IPS-18a (cell line): ENCODE measurements around the gene ST6GALNAC6.

Source experiments
- H3K27ac ChIP-seq: one replicate; pipeline ENCODE4 v1.5.1; 2013; ENCODE audit warnings: low read length
- H3K27me3 ChIP-seq: one replicate; pipeline ENCODE4 v1.6.1; 2013; ENCODE audit warnings: mild to moderate bottlenecking, low read length; ENCODE audit not compliant: control insufficient read depth, insufficient read depth
- H3K36me3 ChIP-seq: one replicate; pipeline ENCODE4 v1.6.1; 2013; ENCODE audit warnings: low read depth, low read length; ENCODE audit not compliant: control insufficient read depth
- H3K4me1 ChIP-seq: one replicate; pipeline ENCODE4 v1.6.1; 2013; ENCODE audit warnings: low read depth, low read length; ENCODE audit not compliant: control insufficient read depth
- H3K4me3 ChIP-seq: one replicate; pipeline ENCODE4 v1.5.1; 2013; ENCODE audit warnings: low read length
- H3K9ac ChIP-seq: one replicate; pipeline ENCODE4 v1.6.1; 2013; ENCODE audit warnings: mild to moderate bottlenecking, low read length, moderate library complexity
- H3K9me3 ChIP-seq: one replicate; pipeline ENCODE4 v1.6.1; 2013; ENCODE audit warnings: low read depth, low read length; ENCODE audit not compliant: control insufficient read depth

The ST6GALNAC6 gene

GRCh38 chr9:127898433-127899127 is 823 bp downstream of the ST6GALNAC6 start:
- peak overlapping the region; percentile 42 for H3K9ac ChIP-seq
- no peaks in the 10 kb centered on the region for H3K27me3 ChIP-seq
- peak overlapping the region; percentile 69 for H3K4me3 ChIP-seq
- H3K4me1 ChIP-seq: peaks cover 10% of the 10 kb centered on the region
- no peaks in the 10 kb centered on the region for H3K9me3 ChIP-seq
- no peak overlapping the region for H3K27ac ChIP-seq
- peaks cover 20% of the 10 kb centered on the region for H3K36me3 ChIP-seq

DNA sequence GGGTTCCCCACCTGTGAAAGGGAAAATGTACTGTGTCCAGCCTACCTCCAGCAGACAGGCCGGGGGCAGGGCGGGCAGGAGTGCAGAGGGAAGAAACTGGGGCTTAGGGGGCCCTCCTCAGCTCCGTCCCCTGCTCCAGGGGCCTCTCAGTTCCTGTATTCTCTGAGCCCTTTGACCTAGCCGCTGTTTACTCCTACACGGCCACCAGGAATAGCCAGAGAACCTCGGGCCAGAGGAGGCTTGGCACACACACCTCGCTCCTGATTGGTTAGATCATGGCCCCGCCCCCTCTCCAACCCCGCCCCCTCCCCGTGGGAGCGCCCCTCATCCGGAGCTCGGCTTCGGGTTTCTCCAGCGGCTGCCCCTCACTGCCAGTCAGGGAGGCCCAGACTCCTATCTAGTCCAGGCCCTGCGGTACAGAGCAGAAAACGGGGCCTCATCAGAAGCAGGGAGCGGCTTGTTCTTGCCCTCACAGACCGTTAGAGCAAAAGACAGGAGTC is 2.2 kb downstream of the ST6GALNAC6 start:
- Histone ChIP-seq H3K36me3 (peaks cover 28% of the 10 kb centered on the region), H3K4me3 (peak overlapping the region; percentile 1), H3K4me1 (peaks cover 5% of the 10 kb centered on the region), H3K9ac (no peak overlapping the region), H3K27me3 (no peaks in the 10 kb centered on the region), H3K27ac (no peak overlapping the region), H3K9me3 (no peaks in the 10 kb centered on the region)

- Histone ChIP-seq H3K9me3 (no peaks in the 10 kb centered on the region), H3K27ac (no peak overlapping the region), H3K4me3 (peak overlapping the region; percentile 1), H3K9ac (no peak overlapping the region), H3K4me1 (peaks cover 5% of the 10 kb centered on the region), H3K36me3 (peaks cover 28% of the 10 kb centered on the region), H3K27me3 (no peaks in the 10 kb centered on the region)
Measured at GRCh38 chr9:127896395-127897192, 2.8 kb downstream of the ST6GALNAC6 start.

GRCh38 chr9:127895811-127896210 is 3.6 kb downstream of the ST6GALNAC6 start:
- Histone ChIP-seq H3K9ac (no peak overlapping the region), H3K4me3 (no peak overlapping the region), H3K9me3 (no peaks in the 10 kb centered on the region), H3K27ac (no peak overlapping the region), H3K36me3 (peaks cover 28% of the 10 kb centered on the region), H3K4me1 (peaks cover 5% of the 10 kb centered on the region), H3K27me3 (no peaks in the 10 kb centered on the region)

DNA sequence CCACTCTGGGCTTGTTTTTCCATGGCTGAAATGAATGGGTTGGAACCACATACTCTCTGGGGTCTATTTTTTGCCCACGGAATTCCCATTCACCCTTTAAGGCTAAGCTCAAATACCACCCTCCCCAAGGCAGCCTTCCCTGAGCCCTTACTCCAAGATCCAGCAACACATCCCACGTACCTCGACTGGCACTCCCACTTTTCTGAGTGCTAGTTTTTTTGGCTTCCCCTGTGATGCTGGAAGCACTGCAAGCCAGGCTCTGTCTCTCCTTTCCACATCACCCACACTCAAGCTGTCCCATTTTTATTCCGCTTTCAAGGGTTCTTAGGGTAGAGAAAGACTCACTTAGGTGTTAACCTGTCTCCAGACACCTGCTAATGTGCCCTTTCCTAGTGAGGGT is 6.0 kb downstream of the ST6GALNAC6 start:
- H3K4me1 ChIP-seq: peaks cover 5% of the 10 kb centered on the region
- H3K9me3 ChIP-seq: no peaks in the 10 kb centered on the region
- peaks cover 33% of the 10 kb centered on the region for H3K36me3 ChIP-seq
- no peak overlapping the region for H3K9ac ChIP-seq
- H3K27me3 ChIP-seq: no peaks in the 10 kb centered on the region
- H3K4me3 ChIP-seq: no peak overlapping the region
- no peak overlapping the region for H3K27ac ChIP-seq

DNA sequence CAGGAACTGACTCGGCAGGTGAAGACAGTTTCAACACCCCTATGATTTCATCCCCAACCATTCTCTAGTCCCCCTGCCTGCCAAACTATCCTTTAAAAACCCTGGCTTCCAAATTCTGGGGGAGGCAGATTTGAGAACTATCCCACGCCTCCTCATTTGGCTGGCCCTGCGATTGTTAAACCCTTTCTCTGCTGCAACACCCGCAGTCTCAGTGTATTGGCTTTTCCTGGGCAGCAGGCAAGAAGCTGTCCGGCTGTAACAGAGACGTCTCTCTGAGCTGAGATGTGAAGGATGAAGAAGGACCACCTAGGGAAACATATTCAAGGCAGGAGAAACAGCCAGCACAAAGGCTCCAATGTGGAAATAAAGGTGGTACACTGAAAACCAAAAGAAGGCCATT is 6.6 kb downstream of the ST6GALNAC6 start:
- no peak overlapping the region for H3K27ac ChIP-seq
- H3K9me3 ChIP-seq: no peaks in the 10 kb centered on the region
- peaks cover 5% of the 10 kb centered on the region for H3K4me1 ChIP-seq
- peaks cover 33% of the 10 kb centered on the region for H3K36me3 ChIP-seq
- H3K27me3 ChIP-seq: no peaks in the 10 kb centered on the region
- H3K4me3 ChIP-seq: no peak overlapping the region
- H3K9ac ChIP-seq: no peak overlapping the region

- peaks cover 31% of the 10 kb centered on the region for H3K36me3 ChIP-seq
- no peaks in the 10 kb centered on the region for H3K4me1 ChIP-seq
- no peak overlapping the region for H3K27ac ChIP-seq
- H3K27me3 ChIP-seq: no peaks in the 10 kb centered on the region
- no peaks in the 10 kb centered on the region for H3K9me3 ChIP-seq
- no peak overlapping the region for H3K4me3 ChIP-seq
- H3K9ac ChIP-seq: no peak overlapping the region
Measured at GRCh38 chr9:127890053-127890452, 9.3 kb downstream of the ST6GALNAC6 start.

DNA sequence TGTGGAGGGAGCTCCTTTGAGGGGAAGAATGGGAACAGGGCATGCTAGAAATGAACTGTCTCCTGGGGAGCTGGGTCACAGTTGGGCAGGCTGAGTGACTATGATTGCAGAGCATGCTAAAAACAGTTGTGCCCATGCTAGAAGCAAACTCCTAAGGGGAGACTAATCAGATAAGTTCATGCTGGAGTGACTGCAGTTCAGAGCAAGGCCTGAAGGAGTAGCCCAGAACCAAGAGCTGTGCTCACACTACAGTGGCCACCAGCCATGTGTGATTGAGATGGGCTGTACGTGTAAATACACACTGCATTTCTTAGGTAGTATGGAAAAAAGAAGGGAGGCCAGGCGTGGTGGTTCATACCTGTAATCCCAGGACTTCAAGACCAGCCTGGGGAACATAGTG is 11.6 kb downstream of the ST6GALNAC6 start:
- Histone ChIP-seq H3K36me3 (peaks cover 8% of the 10 kb centered on the region), H3K9me3 (no peaks in the 10 kb centered on the region), H3K27me3 (no peaks in the 10 kb centered on the region), H3K27ac (no peak overlapping the region), H3K9ac (no peak overlapping the region), H3K4me1 (no peaks in the 10 kb centered on the region), H3K4me3 (no peak overlapping the region)

GRCh38 chr9:127886401-127886972 is 12.9 kb downstream of the ST6GALNAC6 start:
- no peak overlapping the region for H3K27ac ChIP-seq
- H3K9me3 ChIP-seq: no peaks in the 10 kb centered on the region
- H3K9ac ChIP-seq: no peak overlapping the region
- H3K4me1 ChIP-seq: no peaks in the 10 kb centered on the region
- peaks cover 8% of the 10 kb centered on the region for H3K36me3 ChIP-seq
- no peaks in the 10 kb centered on the region for H3K27me3 ChIP-seq
- H3K4me3 ChIP-seq: no peak overlapping the region

DNA sequence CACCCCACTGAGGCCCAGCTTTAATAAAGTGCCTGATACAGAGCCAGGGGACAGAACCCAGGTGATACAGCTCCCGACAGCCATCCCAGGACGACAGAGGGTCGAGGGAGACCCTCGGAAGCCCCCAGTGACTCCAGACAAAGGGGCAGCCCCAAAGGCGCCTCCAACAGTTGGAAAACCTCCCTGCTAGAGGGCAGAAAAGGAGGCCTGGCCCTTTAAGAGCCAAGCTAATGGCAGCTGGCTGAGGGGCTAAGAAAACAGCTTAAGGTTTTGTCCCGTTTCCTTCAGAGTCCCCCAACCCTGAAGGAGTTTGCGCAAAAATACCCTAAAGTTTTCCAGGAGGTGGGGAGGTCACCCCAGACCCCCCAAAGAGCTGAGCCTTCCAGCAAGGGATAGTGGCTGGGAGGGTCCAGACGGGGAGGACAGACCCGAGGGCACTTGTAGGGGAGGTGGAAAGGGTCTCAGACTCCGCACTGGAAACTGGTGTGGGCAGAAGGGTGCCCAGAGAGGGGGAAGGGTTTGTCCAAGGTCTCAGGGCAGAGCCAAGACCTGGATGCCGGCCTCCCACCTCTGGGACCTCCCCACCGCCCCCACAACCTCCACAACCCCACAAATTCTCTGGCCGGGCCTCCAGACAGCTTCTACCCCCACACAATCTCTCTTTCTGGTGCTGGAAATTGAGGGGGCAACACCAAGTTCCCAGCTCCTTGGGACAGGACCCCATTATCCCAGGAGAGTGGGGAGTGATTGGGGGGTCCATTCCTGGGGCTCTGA is 13.7 kb downstream of the ST6GALNAC6 start:
- Histone ChIP-seq H3K4me1 (no peaks in the 10 kb centered on the region), H3K9ac (no peak overlapping the region), H3K36me3 (peaks cover 8% of the 10 kb centered on the region), H3K27me3 (no peaks in the 10 kb centered on the region), H3K9me3 (no peaks in the 10 kb centered on the region), H3K4me3 (no peak overlapping the region), H3K27ac (no peak overlapping the region)

DNA sequence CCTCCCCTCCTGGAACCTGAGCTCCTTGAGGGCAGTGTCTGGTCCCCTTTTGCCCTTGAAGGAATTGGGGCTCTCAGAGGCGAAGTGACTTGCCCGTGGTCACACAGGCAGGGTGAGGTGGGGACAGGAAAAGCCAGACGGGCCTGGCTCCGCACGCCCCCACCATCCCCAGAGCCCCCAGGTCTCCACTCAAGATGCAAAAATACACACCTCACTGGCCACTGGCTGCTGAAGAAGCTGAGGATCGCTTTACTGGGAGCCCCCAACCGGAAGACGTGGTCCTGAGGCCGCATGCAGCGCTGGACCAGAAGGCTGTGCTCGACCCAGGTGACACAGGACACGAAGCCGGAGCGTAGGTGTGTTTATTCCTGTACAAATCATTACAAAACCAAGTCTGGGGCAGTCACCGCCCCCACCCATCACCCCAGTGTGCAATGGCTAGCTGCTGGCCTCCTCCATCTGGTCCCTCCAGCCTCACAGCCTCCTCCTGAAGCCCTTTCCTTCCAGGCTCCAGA is 14.4 kb downstream of the ST6GALNAC6 start:
- peaks cover 3% of the 10 kb centered on the region for H3K36me3 ChIP-seq
- H3K4me3 ChIP-seq: no peak overlapping the region
- H3K4me1 ChIP-seq: no peaks in the 10 kb centered on the region
- H3K27ac ChIP-seq: no peak overlapping the region
- H3K9ac ChIP-seq: no peak overlapping the region
- no peaks in the 10 kb centered on the region for H3K9me3 ChIP-seq
- H3K27me3 ChIP-seq: no peaks in the 10 kb centered on the region
